Left ventricle myocardium inferior (tissue), 1 donor: ENCODE measurements around the gene TRAK1. TPM values are rescaled to one million over a fixed set of nuclear protein-coding genes. Genes with fewer than 3 reads are reported as not detected.

ENCODE experiments used
- DNase-seq: peaks from one replicate; pipeline ENCODE4 v3.0.0-alpha.2; 2020
- H3K27ac ChIP-seq: fragments of 200-600 bp; replicated peaks from 2 replicates; pipeline ENCODE4 v1.8.0; 2021
- H3K27me3 ChIP-seq: fragments of 200-600 bp; 2 replicates; pipeline ENCODE4 v1.8.0; 2021; ENCODE audit warnings: low read depth
- H3K36me3 ChIP-seq: fragments of 200-600 bp; 2 replicates; pipeline ENCODE4 v1.8.0; 2021
- H3K4me1 ChIP-seq: fragments of 200-600 bp; 2 replicates; pipeline ENCODE4 v1.8.0; 2021
- H3K4me3 ChIP-seq: fragments of 200-600 bp; 2 replicates; pipeline ENCODE4 v1.8.0; 2021; ENCODE audit warnings: mild to moderate bottlenecking, moderate library complexity
- H3K9me3 ChIP-seq: fragments of 200-600 bp; replicated peaks from 2 replicates; pipeline ENCODE4 v1.8.0; 2021
- CTCF ChIP-seq: fragments of 200-600 bp; IDR thresholded peaks from 2 replicates; pipeline ENCODE4 v1.8.0; 2021; ENCODE audit warnings: antibody characterized with exemption, mild to moderate bottlenecking, borderline replicate concordance
- intact Hi-C: fragments of 100-400 bp; cut with micrococcal nuclease; formaldehyde crosslinking; loops from one replicate; pipeline ENCODE4 v1.11.0; 2022
- total RNA-seq: library from RNA; stranded (reverse); fragmentation: NEBNext Ultra II Directional; extraction: Animal tissue kit (Norgen Biotek cat#: 25700); gene quantifications from one replicate; pipeline ENCODE4 v1.2.1, GENCODE V29; 2021
- donor health status: DM: no; HTN: yes; CAD: no; lungs with severe emphysema.

TRAK1 gene
- total RNA-seq, 1 donor from 2014 or later: 264 TPM

- Histone ChIP-seq H3K4me1 (peaks cover 32% of the 10 kb centered on the region), H3K4me3 (no peak overlapping the region), H3K9me3 (no peaks in the 10 kb centered on the region), H3K27ac (no peak overlapping the region), H3K36me3 (peaks cover 87% of the 10 kb centered on the region), H3K27me3 (no peaks in the 10 kb centered on the region)
- intact Hi-C loops: no loop called here
- TF ChIP-seq CTCF: no peak
- no peak for DNase-seq
Observed at GRCh38 chr3:42204867-42205599, 113.9 kb downstream of the TRAK1 start.

GRCh38 chr3:42205800-42206514 lies 114.8 kb downstream of the TRAK1 start:
- intact Hi-C loops: no loop called here
- peaks cover 31% of the 10 kb centered on the region for H3K4me1 ChIP-seq
- no peaks in the 10 kb centered on the region for H3K9me3 ChIP-seq
- H3K27me3 ChIP-seq: no peaks in the 10 kb centered on the region
- H3K27ac ChIP-seq: peak overlapping the region; percentile 5
- TF ChIP-seq CTCF: no peak
- DNase-seq: no peak
- H3K36me3 ChIP-seq: peaks cover 87% of the 10 kb centered on the region
- no peak overlapping the region for H3K4me3 ChIP-seq

GRCh38 chr3:42209917-42210316 lies 118.8 kb downstream of the TRAK1 start:
- no peak for TF ChIP-seq CTCF
- H3K27ac ChIP-seq: no peak overlapping the region
- no peaks in the 10 kb centered on the region for H3K9me3 ChIP-seq
- intact Hi-C loops: no loop called here
- no peak for DNase-seq
- H3K4me1 ChIP-seq: peaks cover 34% of the 10 kb centered on the region
- H3K36me3 ChIP-seq: peaks cover 76% of the 10 kb centered on the region
- no peaks in the 10 kb centered on the region for H3K27me3 ChIP-seq
- H3K4me3 ChIP-seq: no peak overlapping the region

- H3K9me3 ChIP-seq: no peaks in the 10 kb centered on the region
- no peak for TF ChIP-seq CTCF
Observed at GRCh38 chr3:42210726-42211125, 119.6 kb downstream of the TRAK1 start.

GRCh38 chr3:42213417-42213816 lies 122.3 kb downstream of the TRAK1 start:
- TF ChIP-seq CTCF: no peak
- H3K9me3 ChIP-seq: no peaks in the 10 kb centered on the region
- no peak overlapping the region for H3K27ac ChIP-seq
- no peaks in the 10 kb centered on the region for H3K27me3 ChIP-seq
- no peak overlapping the region for H3K4me3 ChIP-seq
- no peak for DNase-seq
- H3K4me1 ChIP-seq: peaks cover 26% of the 10 kb centered on the region
- H3K36me3 ChIP-seq: peaks cover 57% of the 10 kb centered on the region
- intact Hi-C loops: no loop called here

More at GRCh38 chr3:42210726-42211125, 119.6 kb downstream of the TRAK1 start:
- Histone ChIP-seq H3K36me3 (peaks cover 70% of the 10 kb centered on the region), H3K27ac (no peak overlapping the region), H3K27me3 (no peaks in the 10 kb centered on the region), H3K4me3 (no peak overlapping the region), H3K4me1 (peaks cover 38% of the 10 kb centered on the region)
- intact Hi-C loops: no loop called here
- no peak for DNase-seq
